GM23338 (cell line): ENCODE data around the gene JUP.

ENCODE experiments used
- CREB1 ChIP-seq: fragments of 250-450 bp; sonication (Bioruptor Pico); IDR thresholded peaks from 2 replicates; pipeline ENCODE4 v1.5.0; 2020; ENCODE audit warnings: low read depth, mild to moderate bottlenecking, moderate library complexity
- CTCF ChIP-seq, 2 experiments: fragments of 200-600 bp in 1 of 2; sonication (generic) in 1 of 2; conservative IDR thresholded peaks; 2 replicates each; pipeline versions ENCODE4 v1.5.1 to v1.6.1; 2016 to 2017; ENCODE audit warnings: antibody characterized with exemption in 2 of 2, low read depth in 2 of 2, mild to moderate bottlenecking in 2 of 2, moderate library complexity in 1 of 2
- ETS1 ChIP-seq: IDR thresholded peaks from 2 replicates; pipeline ENCODE4 v1.6.1; 2016; ENCODE audit warnings: antibody characterized with exemption
- EZH2 ChIP-seq: fragments of 200-600 bp; sonication (generic); IDR thresholded peaks from one replicate; pipeline ENCODE4 v1.8.0; 2017; ENCODE audit warnings: antibody characterized with exemption, mild to moderate bottlenecking, low read depth; ENCODE audit not compliant: unreplicated experiment
- EZH2phosphoT487 ChIP-seq: fragments of 200-600 bp; sonication (generic); IDR thresholded peaks from one replicate; pipeline ENCODE4 v1.8.1; 2018; ENCODE audit warnings: antibody characterized with exemption; ENCODE audit not compliant: unreplicated experiment
- JUNB ChIP-seq: IDR thresholded peaks from one replicate; pipeline ENCODE4 v1.6.1; 2016; ENCODE audit warnings: antibody characterized with exemption; ENCODE audit not compliant: unreplicated experiment
- NANOG ChIP-seq: IDR thresholded peaks from 2 replicates; pipeline ENCODE4 v1.6.1; 2016; ENCODE audit warnings: antibody characterized with exemption, borderline replicate concordance
- POLR2AphosphoS5 ChIP-seq: IDR thresholded peaks from 2 replicates; pipeline ENCODE4 v1.6.1; 2016; ENCODE audit warnings: antibody characterized with exemption, low read depth
- REST ChIP-seq: IDR thresholded peaks from one replicate; pipeline ENCODE4 v1.6.1; 2018; ENCODE audit warnings: antibody characterized with exemption; ENCODE audit not compliant: unreplicated experiment
- STAT1 ChIP-seq: IDR thresholded peaks from one replicate; pipeline ENCODE4 v1.6.1; 2016; ENCODE audit warnings: antibody characterized with exemption; ENCODE audit not compliant: unreplicated experiment
- ZNF114 ChIP-seq: fragments of 250-450 bp; sonication (Bioruptor Pico); IDR thresholded peaks from 2 replicates; pipeline ENCODE4 v1.5.0; 2020; ENCODE audit warnings: mild to moderate bottlenecking, moderate library complexity
- ZNF331 ChIP-seq: fragments of 250-450 bp; sonication (Bioruptor Pico); IDR thresholded peaks from 2 replicates; pipeline ENCODE4 v1.5.0; 2020; ENCODE audit warnings: low read depth, mild to moderate bottlenecking, moderate library complexity
- ZNF462 ChIP-seq: fragments of 250-450 bp; sonication (Bioruptor Pico); IDR thresholded peaks from 2 replicates; pipeline ENCODE4 v1.5.0; 2020; ENCODE audit warnings: mild to moderate bottlenecking, moderate library complexity

GRCh38 chr17:41766135-41766534, 20.4 kb downstream of the JUP start:
- TF ChIP-seq CTCF (conservative IDR thresholded peaks at IDR 0.05; ENCODE audit: low read depth in 2 of 2): no peak
- no peak for TF ChIP-seq CREB1 (CRISPR knock-in tag)
- no peak for TF ChIP-seq EZH2phosphoT487
- TF ChIP-seq ZNF462 (CRISPR knock-in tag): no peak
- TF ChIP-seq EZH2: no peak
- no peak for TF ChIP-seq POLR2AphosphoS5
- no peak for TF ChIP-seq ZNF114 (CRISPR knock-in tag)
- TF ChIP-seq ETS1: no peak
- no peak for TF ChIP-seq REST
- TF ChIP-seq JUNB: no peak
- no peak for TF ChIP-seq NANOG
- no peak for TF ChIP-seq ZNF331
- no peak for TF ChIP-seq STAT1
